Sigmoid colon (tissue), 4 donors: ENCODE data around the gene CORO1C.

Experiments
- CTCF ChIP-seq, 4 experiments: fragments of 450-650 bp in 3 of 4; fragments of 200-600 bp in 1 of 4; IDR thresholded peaks; one replicate each; pipeline ENCODE4 v1.5.1; 2016 to 2019; ENCODE audit warnings: antibody characterized with exemption in 4 of 4, mild to moderate bottlenecking in 3 of 4, moderate library complexity in 2 of 4
- POLR2A ChIP-seq, 2 donors: fragments of 450-650 bp; IDR thresholded peaks; one replicate each; pipeline ENCODE4 v1.6.1; 2016; ENCODE audit warnings: antibody characterized with exemption in 2 of 2, mild to moderate bottlenecking in 2 of 2, moderate library complexity in 2 of 2
- POLR2AphosphoS5 ChIP-seq, 4 donors: sonication (generic); formaldehyde crosslinking; IDR thresholded peaks; one replicate each; pipeline ENCODE4 v1.6.1; 2017; ENCODE audit warnings: antibody characterized with exemption in 4 of 4

GRCh38 chr12:108633081-108633533 is 98.2 kb downstream of the CORO1C start:
- TF ChIP-seq CTCF (IDR thresholded peaks at IDR 0.05) = no peak
- TF ChIP-seq POLR2A (IDR thresholded peaks at IDR 0.05) = no peak
- no peak for TF ChIP-seq POLR2AphosphoS5 (IDR thresholded peaks at IDR 0.05)
